ENCODE data around the gene ISG20. TPM values are rescaled to one million over a fixed set of nuclear protein-coding genes. Genes with fewer than 3 reads are reported as not detected.

Gene ISG20
- total and polyA plus RNA-seq, 2 donors (not counting 3 experiments of a cell fraction or from before 2014, with no cell fraction given) = 6.4 to 7.5 TPM

GRCh38 chr15:88609344-88610090 is 29.3 kb upstream of the ISG20 start:
- Histone ChIP-seq H3K4me1 (ENCODE audit: control insufficient read depth, extremely low read depth, insufficient read depth, low read length) (peaks cover 4% of the 10 kb centered on the region), H3K79me2 (ENCODE audit: control insufficient read depth, insufficient read depth, low read length) (no peaks in the 10 kb centered on the region), H3K9me3 (replicated peaks; ENCODE audit: control insufficient read depth, insufficient read depth, low read length) (no peaks in the 10 kb centered on the region), H3K9ac (replicated peaks; ENCODE audit: extremely low read depth, insufficient read depth, low read length) (no peak overlapping the region), H3K4me3 (replicated peaks in 1 of 3; ENCODE audit: insufficient read depth in 1 of 3, low read depth in 1 of 3, low read length in 3 of 3) (no peak overlapping the region), H3K27me3 (ENCODE audit: control insufficient read depth in 2 of 2, insufficient read depth in 2 of 2, low read length in 2 of 2) (peaks cover 39 to 46% of the 10 kb centered on the region in 2 experiments), H3K36me3 (ENCODE audit: control insufficient read depth in 2 of 2, extremely low read depth in 1 of 2, insufficient read depth in 2 of 2, low read length in 2 of 2) (no peaks in the 10 kb centered on the region), H4K20me1 (replicated peaks; ENCODE audit: control insufficient read depth, extremely low read depth, insufficient read depth, low read length) (no peaks in the 10 kb centered on the region), H3K27ac (ENCODE audit: insufficient read depth, low read depth, low read length) (no peak overlapping the region), H3K9me1 (replicated peaks; ENCODE audit: control insufficient read depth, extremely low read depth, insufficient read depth, low read length) (no peaks in the 10 kb centered on the region), H3K4me2 (ENCODE audit: insufficient read depth, low read length) (no peak overlapping the region), H2AFZ (ENCODE audit: low read depth, low read length) (no peak overlapping the region)
- FAIRE-seq (no peak), DNase-seq (ENCODE audit: low read depth, low spot score) (no peak)
- no TSS peak for BruUV-seq (replicated peaks)
- ChIA-PET CTCF (interaction anchor here (2.0 kb wide), 1 partner anchor 15 kb away, joined by 6 read pairs; no protein-coding TSS in a partner anchor), POLR2A (interaction anchor here (0.7 kb wide), 1 partner anchor 36 kb away, joined by 4 read pairs; no protein-coding TSS in a partner anchor)
- no peak for TF ChIP-seq MAX (IDR thresholded peaks at IDR 0.05; ENCODE audit: insufficient read depth, insufficient read length)
- no peak for TF ChIP-seq JUN (IDR thresholded peaks at IDR 0.05; ENCODE audit: borderline replicate concordance, insufficient read depth, insufficient read length, low read depth)
- TF ChIP-seq POLR2AphosphoS5 (IDR thresholded peaks at IDR 0.05; ENCODE audit: insufficient read depth, low read depth, low read length) = no peak
- no peak for TF ChIP-seq EZH2 (IDR thresholded peaks at IDR 0.05; ENCODE audit: borderline replicate concordance, low read depth, low read length, severe bottlenecking)
- no peak for TF ChIP-seq POLR2A (IDR thresholded peaks at IDR 0.05; ENCODE audit: low read depth, low read length)
- TF ChIP-seq GATA2 (IDR thresholded peaks at IDR 0.05; ENCODE audit: insufficient read depth, insufficient read length, low read depth, low read length) = no peak
- TF ChIP-seq MYC (IDR thresholded peaks at IDR 0.05; ENCODE audit: low read depth, low read length) = no peak
- TF ChIP-seq CTCF (IDR thresholded peaks at IDR 0.05; ENCODE audit: extremely low read depth in 1 of 2, insufficient read depth in 1 of 2, low read depth in 1 of 2, low read length in 2 of 2) = no peak
- intact Hi-C loops (cut with micrococcal nuclease) = no loop called here
- dilution Hi-C loops (cut with MboI; ENCODE audit: extremely low pct_ligation_motif_present, low sequenced_read_pairs) = no loop called here

Data from endothelial cell of umbilical vein (primary cell).